ENCODE results near the gene TDRD10. TPM values are rescaled to one million over a fixed set of nuclear protein-coding genes. Genes with fewer than 3 reads are reported as not detected.

Gene TDRD10
- polyA plus RNA-seq, 3 donors: not detected

- H3K4me1 Mint-ChIP-seq: peaks cover 27% of the 10 kb centered on the region
- no peak overlapping the region for H3K4me3 Mint-ChIP-seq
- Histone ChIP-seq H3K79me2 (ENCODE audit: insufficient read depth, low read length) (no peaks in the 10 kb centered on the region), H3K9ac (ENCODE audit: insufficient read depth, low read length, poor library complexity, severe bottlenecking) (no peak overlapping the region), H3K36me3 (replicated peaks in 1 of 2; ENCODE audit: control insufficient read depth in 1 of 2, insufficient read depth in 2 of 2, low read length in 2 of 2) (no peaks in the 10 kb centered on the region), H3K9me3 (replicated peaks in 1 of 2; ENCODE audit: control insufficient read depth in 1 of 2, insufficient read depth in 1 of 2, low read length in 2 of 2) (no peaks in the 10 kb centered on the region), H3K4me2 (replicated peaks; ENCODE audit: extremely low read depth, low read length, poor library complexity, severe bottlenecking) (no peak overlapping the region), H3K4me1 (ENCODE audit: control insufficient read depth in 1 of 2, insufficient read depth in 2 of 2, low read length in 2 of 2) (peaks cover 14 to 33% of the 10 kb centered on the region in 2 donors), H2AFZ (ENCODE audit: insufficient read depth, low read depth, low read length, poor library complexity, severe bottlenecking) (no peak overlapping the region), H3K27ac (ENCODE audit: low read depth in 1 of 2, low read length in 2 of 2) (no peak overlapping the region), H3K27me3 (ENCODE audit: control insufficient read depth in 2 of 2, insufficient read depth in 2 of 2, low read length in 2 of 2) (no peaks in the 10 kb centered on the region), H3K4me3 (replicated peaks in 1 of 3; ENCODE audit: low read depth in 2 of 3, low read length in 3 of 3) (no peak overlapping the region), H4K20me1 (ENCODE audit: insufficient read depth, low read length) (no peaks in the 10 kb centered on the region)
- intact Hi-C loops (cut with micrococcal nuclease): loop anchor here (5.0 to 10.0 kb wide), 3 partner anchors 36 to 144 kb away; partner anchors contain the start of gene IL6R (in 1 of the 2)
- peak overlapping the region in 2 of 7 donors; percentile 6 to 79 for H3K27ac Mint-ChIP-seq
- H3K9me3 Mint-ChIP-seq: no peaks in the 10 kb centered on the region
- TF ChIP-seq CTCF (IDR thresholded peaks at IDR 0.05): peak; percentile 64
- no CpG with 5 or more reads among the region's 5 CpGs for WGBS (ENCODE audit: insufficient coverage)
- peaks cover 0 to 3% (median 0%) of the 10 kb centered on the region in 3 donors for H3K27me3 Mint-ChIP-seq (ENCODE audit: low read depth in 3 of 3)
- DNase-seq: peak; percentile 50 to 77 (median 62)
- H3K36me3 Mint-ChIP-seq: no peaks in the 10 kb centered on the region
Observed at GRCh38 chr1:154478639-154479038, 23.4 kb upstream of the TDRD10 start.

- peaks cover 0 to 2% (median 0%) of the 10 kb centered on the region in 3 donors for H3K27me3 Mint-ChIP-seq (ENCODE audit: low read depth in 3 of 3)
- Histone ChIP-seq H3K4me2 (replicated peaks; ENCODE audit: extremely low read depth, low read length, poor library complexity, severe bottlenecking) (no peak overlapping the region), H2AFZ (ENCODE audit: insufficient read depth, low read depth, low read length, poor library complexity, severe bottlenecking) (no peak overlapping the region), H3K27ac (ENCODE audit: low read depth in 1 of 2, low read length in 2 of 2) (no peak overlapping the region), H3K27me3 (ENCODE audit: control insufficient read depth in 2 of 2, insufficient read depth in 2 of 2, low read length in 2 of 2) (no peaks in the 10 kb centered on the region), H3K9me3 (replicated peaks in 1 of 2; ENCODE audit: control insufficient read depth in 1 of 2, insufficient read depth in 1 of 2, low read length in 2 of 2) (no peaks in the 10 kb centered on the region), H3K36me3 (replicated peaks in 1 of 2; ENCODE audit: control insufficient read depth in 1 of 2, insufficient read depth in 2 of 2, low read length in 2 of 2) (no peaks in the 10 kb centered on the region), H4K20me1 (ENCODE audit: insufficient read depth, low read length) (no peaks in the 10 kb centered on the region), H3K4me3 (replicated peaks in 1 of 3; ENCODE audit: low read depth in 2 of 3, low read length in 3 of 3) (no peak overlapping the region), H3K9ac (ENCODE audit: insufficient read depth, low read length, poor library complexity, severe bottlenecking) (no peak overlapping the region), H3K4me1 (ENCODE audit: control insufficient read depth in 1 of 2, insufficient read depth in 2 of 2, low read length in 2 of 2) (peaks cover 18 to 40% of the 10 kb centered on the region in 2 donors), H3K79me2 (ENCODE audit: insufficient read depth, low read length) (no peaks in the 10 kb centered on the region)
- no peaks in the 10 kb centered on the region for H3K9me3 Mint-ChIP-seq
- no peaks in the 10 kb centered on the region for H3K36me3 Mint-ChIP-seq
- no peak overlapping the region for H3K27ac Mint-ChIP-seq
- intact Hi-C loops (cut with micrococcal nuclease): loop anchor here (1.0 to 10.0 kb wide), 7 partner anchors 38 to 405 kb away; partner anchors contain the start of gene IL6R (in 1 of the 2)
- 56% methylated on average over 2 of the region's 9 CpGs for WGBS (ENCODE audit: insufficient coverage)
- TF ChIP-seq CTCF (IDR thresholded peaks at IDR 0.05): peak; percentile 90
- DNase-seq: peak; percentile 69 to 77 (median 77)
- H3K4me1 Mint-ChIP-seq: peaks cover 33% of the 10 kb centered on the region
- no peak overlapping the region for H3K4me3 Mint-ChIP-seq
Observed at GRCh38 chr1:154479764-154480421, 22.1 kb upstream of the TDRD10 start.
